ENCODE measurements around the gene LDLRAD2. TPM values are rescaled to one million over a fixed set of nuclear protein-coding genes. Genes with fewer than 3 reads are reported as not detected.
A peak's percentile ranks its signal among the peaks of the same experiment; 100 is the strongest.

The LDLRAD2 gene
- total and polyA plus RNA-seq, 2 donors (not counting 1 experiment from before 2014, with no cell fraction given) = not detected

DNA sequence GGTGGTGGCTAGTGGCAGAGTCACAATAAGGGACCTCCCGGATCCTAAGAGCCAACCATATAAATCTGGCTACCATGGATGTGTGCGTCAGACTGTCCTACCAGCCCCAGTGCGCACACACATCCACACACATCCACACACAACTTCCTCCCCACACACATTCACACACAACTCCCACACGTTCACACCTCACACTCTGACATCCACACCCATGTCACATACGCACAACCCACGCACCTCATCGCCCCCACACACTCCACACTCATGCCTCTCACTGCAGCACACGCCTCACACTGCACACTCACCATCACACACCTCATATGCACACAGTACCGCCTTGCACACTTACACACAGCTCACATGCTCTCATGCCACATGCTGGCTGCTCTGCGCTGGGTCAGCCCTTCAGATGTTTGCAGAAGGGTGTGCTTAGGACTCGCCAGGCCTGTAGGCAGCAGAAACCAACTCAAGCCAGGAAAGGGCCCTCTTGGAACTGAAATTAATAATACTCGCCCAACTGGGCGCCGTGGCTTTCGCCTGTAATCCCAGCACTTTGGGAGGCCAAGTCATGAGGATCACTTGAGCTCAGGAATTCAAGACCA lies 3.0 kb downstream of the LDLRAD2 start:
- no peak overlapping the region for H3K4me3 ChIP-seq (replicated peaks in 1 of 4; ENCODE audit: control extremely low read depth in 1 of 4, insufficient read depth in 1 of 4, low read depth in 3 of 4, low read length in 4 of 4)
- TF ChIP-seq EZH2 (IDR thresholded peaks at IDR 0.05; ENCODE audit: low read length, missing control alignments) = no peak
- TF ChIP-seq, protein P1, sequence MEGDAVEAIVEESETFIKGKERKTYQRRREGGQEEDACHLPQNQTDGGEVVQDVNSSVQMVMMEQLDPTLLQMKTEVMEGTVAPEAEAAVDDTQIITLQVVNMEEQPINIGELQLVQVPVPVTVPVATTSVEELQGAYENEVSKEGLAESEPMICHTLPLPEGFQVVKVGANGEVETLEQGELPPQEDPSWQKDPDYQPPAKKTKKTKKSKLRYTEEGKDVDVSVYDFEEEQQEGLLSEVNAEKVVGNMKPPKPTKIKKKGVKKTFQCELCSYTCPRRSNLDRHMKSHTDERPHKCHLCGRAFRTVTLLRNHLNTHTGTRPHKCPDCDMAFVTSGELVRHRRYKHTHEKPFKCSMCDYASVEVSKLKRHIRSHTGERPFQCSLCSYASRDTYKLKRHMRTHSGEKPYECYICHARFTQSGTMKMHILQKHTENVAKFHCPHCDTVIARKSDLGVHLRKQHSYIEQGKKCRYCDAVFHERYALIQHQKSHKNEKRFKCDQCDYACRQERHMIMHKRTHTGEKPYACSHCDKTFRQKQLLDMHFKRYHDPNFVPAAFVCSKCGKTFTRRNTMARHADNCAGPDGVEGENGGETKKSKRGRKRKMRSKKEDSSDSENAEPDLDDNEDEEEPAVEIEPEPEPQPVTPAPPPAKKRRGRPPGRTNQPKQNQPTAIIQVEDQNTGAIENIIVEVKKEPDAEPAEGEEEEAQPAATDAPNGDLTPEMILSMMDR (conservative IDR thresholded peaks at IDR 0.05 in 1 of 2, IDR thresholded peaks at IDR 0.05 in 1 of 2; ENCODE audit: low read depth in 1 of 2, low read length in 2 of 2) = no peak
- no peaks in the 10 kb centered on the region for H3K27me3 ChIP-seq (ENCODE audit: control insufficient read depth, insufficient read depth, low read length)
- no peaks in the 10 kb centered on the region for H4K20me1 ChIP-seq (ENCODE audit: control insufficient read depth, extremely low read depth, insufficient read depth, low read length)
- H3K36me3 ChIP-seq (ENCODE audit: control insufficient read depth, insufficient read depth, low read length) = no peaks in the 10 kb centered on the region
- peaks cover 5% of the 10 kb centered on the region for H3K4me1 ChIP-seq (ENCODE audit: control insufficient read depth, extremely low read depth, insufficient read depth, low read length)
- DNase-seq (ENCODE audit: low read depth in 2 of 2) = no peak
- H3K4me2 ChIP-seq (ENCODE audit: extremely low read depth, insufficient read depth, low read length) = no peak overlapping the region
- H3K27ac ChIP-seq (ENCODE audit: insufficient read depth, low read length) = no peak overlapping the region
- no peak overlapping the region for H3K9ac ChIP-seq (ENCODE audit: insufficient read depth, low read length)
- H3K9me3 ChIP-seq (ENCODE audit: control insufficient read depth, insufficient read depth, low read depth, low read length) = no peaks in the 10 kb centered on the region
- H3K79me2 ChIP-seq (ENCODE audit: control insufficient read depth, insufficient read depth, low read length) = no peaks in the 10 kb centered on the region
- no peak overlapping the region for H2AFZ ChIP-seq (ENCODE audit: low read length)

DNA sequence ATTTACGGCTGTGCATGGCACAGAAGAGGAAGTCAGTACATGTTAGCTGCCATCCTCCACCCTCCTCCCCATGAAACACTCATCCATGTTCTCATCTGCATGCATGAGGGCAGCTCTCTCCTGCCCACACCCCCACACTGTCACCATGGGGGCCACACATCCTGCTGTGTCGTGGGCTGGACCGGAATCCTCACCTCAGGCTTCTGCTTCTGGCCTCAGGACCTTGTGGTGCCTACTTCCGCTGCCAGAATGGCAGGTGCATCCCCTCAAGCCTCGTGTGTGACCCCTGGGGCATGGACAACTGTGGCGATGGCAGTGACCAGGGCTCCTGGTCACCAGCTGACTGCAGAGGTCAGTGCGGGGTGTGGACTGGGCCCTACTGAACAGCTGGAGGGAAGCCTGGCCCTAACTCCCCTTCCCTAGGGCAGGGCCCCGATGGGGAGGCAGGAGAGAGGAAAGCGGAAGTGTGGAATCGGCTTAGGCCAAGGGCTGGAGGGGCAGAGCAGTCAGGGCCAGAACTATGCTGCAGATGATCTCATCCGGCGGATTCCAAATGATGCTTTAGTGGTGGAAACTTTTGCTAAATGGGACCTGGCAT lies 3.8 kb downstream of the LDLRAD2 start:
- H3K27ac ChIP-seq (ENCODE audit: insufficient read depth, low read length) = no peak overlapping the region
- TF ChIP-seq, protein P1 (conservative IDR thresholded peaks at IDR 0.05 in 1 of 2, IDR thresholded peaks at IDR 0.05 in 1 of 2; ENCODE audit: low read depth in 1 of 2, low read length in 2 of 2) = no peak
- TF ChIP-seq EZH2 (IDR thresholded peaks at IDR 0.05; ENCODE audit: low read length, missing control alignments) = no peak
- no peaks in the 10 kb centered on the region for H3K79me2 ChIP-seq (ENCODE audit: control insufficient read depth, insufficient read depth, low read length)
- no peaks in the 10 kb centered on the region for H3K9me3 ChIP-seq (ENCODE audit: control insufficient read depth, insufficient read depth, low read depth, low read length)
- no peak overlapping the region for H3K4me2 ChIP-seq (ENCODE audit: extremely low read depth, insufficient read depth, low read length)
- H3K9ac ChIP-seq (ENCODE audit: insufficient read depth, low read length) = no peak overlapping the region
- no peak overlapping the region for H3K4me3 ChIP-seq (replicated peaks in 1 of 4; ENCODE audit: control extremely low read depth in 1 of 4, insufficient read depth in 1 of 4, low read depth in 3 of 4, low read length in 4 of 4)
- DNase-seq (ENCODE audit: low read depth in 2 of 2) = peak in 1 of 2 donors; percentile 20
- H3K27me3 ChIP-seq (ENCODE audit: control insufficient read depth, insufficient read depth, low read length) = no peaks in the 10 kb centered on the region
- H4K20me1 ChIP-seq (ENCODE audit: control insufficient read depth, extremely low read depth, insufficient read depth, low read length) = no peaks in the 10 kb centered on the region
- H2AFZ ChIP-seq (ENCODE audit: low read length) = no peak overlapping the region
- no peaks in the 10 kb centered on the region for H3K36me3 ChIP-seq (ENCODE audit: control insufficient read depth, insufficient read depth, low read length)
- peaks cover 5% of the 10 kb centered on the region for H3K4me1 ChIP-seq (ENCODE audit: control insufficient read depth, extremely low read depth, insufficient read depth, low read length)

DNA sequence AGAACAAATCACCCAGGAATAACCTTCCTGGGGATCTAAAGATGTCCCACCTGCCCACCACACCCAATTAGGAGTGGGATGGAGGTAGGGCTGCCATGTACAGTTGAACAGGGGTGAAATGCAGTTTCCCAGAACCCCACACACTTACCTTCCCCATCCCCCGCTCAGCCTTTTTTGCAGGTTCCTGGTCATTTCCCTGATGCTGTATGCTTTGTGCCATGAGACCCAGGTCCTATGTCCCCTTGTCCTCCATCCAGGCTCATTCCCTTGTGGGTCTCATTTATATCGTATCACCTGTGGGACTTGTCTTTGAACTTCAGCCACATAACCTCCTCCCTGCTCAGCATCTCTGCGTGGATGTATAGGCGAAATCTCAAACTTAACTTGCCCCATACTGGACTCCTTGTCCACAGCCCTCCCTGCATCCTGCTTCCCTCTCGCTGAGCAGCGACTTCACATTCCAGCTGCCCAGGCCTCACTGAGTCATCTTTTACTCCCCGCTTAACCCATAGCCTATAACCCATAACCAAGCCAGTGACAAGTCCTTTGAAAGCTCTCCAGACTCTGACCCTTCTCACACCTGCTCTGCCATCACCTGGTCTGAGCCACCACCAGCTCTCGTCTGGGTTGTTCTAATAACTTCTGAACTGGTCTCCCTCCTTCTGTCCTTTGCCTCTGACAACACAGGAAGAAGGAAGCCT lies 4.7 kb downstream of the LDLRAD2 start:
- Histone ChIP-seq H3K27ac (ENCODE audit: insufficient read depth, low read length) (no peak overlapping the region), H3K9me3 (ENCODE audit: control insufficient read depth, insufficient read depth, low read depth, low read length) (no peaks in the 10 kb centered on the region), H3K4me2 (ENCODE audit: extremely low read depth, insufficient read depth, low read length) (no peak overlapping the region), H3K36me3 (ENCODE audit: control insufficient read depth, insufficient read depth, low read length) (peaks cover 5% of the 10 kb centered on the region), H3K9ac (ENCODE audit: insufficient read depth, low read length) (no peak overlapping the region), H4K20me1 (ENCODE audit: control insufficient read depth, extremely low read depth, insufficient read depth, low read length) (no peaks in the 10 kb centered on the region), H2AFZ (ENCODE audit: low read length) (no peak overlapping the region), H3K4me1 (ENCODE audit: control insufficient read depth, extremely low read depth, insufficient read depth, low read length) (peaks cover 5% of the 10 kb centered on the region), H3K27me3 (ENCODE audit: control insufficient read depth, insufficient read depth, low read length) (no peaks in the 10 kb centered on the region), H3K4me3 (replicated peaks in 1 of 4; ENCODE audit: control extremely low read depth in 1 of 4, insufficient read depth in 1 of 4, low read depth in 3 of 4, low read length in 4 of 4) (no peak overlapping the region), H3K79me2 (ENCODE audit: control insufficient read depth, insufficient read depth, low read length) (no peaks in the 10 kb centered on the region)
- TF ChIP-seq, protein P1 (conservative IDR thresholded peaks at IDR 0.05 in 1 of 2, IDR thresholded peaks at IDR 0.05 in 1 of 2; ENCODE audit: low read depth in 1 of 2, low read length in 2 of 2) = no peak
- no peak for TF ChIP-seq EZH2 (IDR thresholded peaks at IDR 0.05; ENCODE audit: low read length, missing control alignments)
- DNase-seq (ENCODE audit: low read depth in 2 of 2) = peak; percentile 70 to 74

Data from fibroblast of lung (primary cell).